Left renal pelvis (tissue), 4 donors: ENCODE measurements around the gene SYNE3. TPM values are rescaled to one million over a fixed set of nuclear protein-coding genes. Genes with fewer than 3 reads are reported as not detected.

ENCODE experiments used
- DNase-seq, 4 donors: peaks; one replicate each; pipeline ENCODE4 v3.0.0-alpha.2; 2013; ENCODE audit warnings: low read depth in 4 of 4, low spot score in 3 of 4
- polyA plus RNA-seq, 4 donors: library from polyadenylated mRNA; unstranded; fragments of 120-200 nt; gene quantifications; one replicate each; pipeline ENCODE4 v1.2.1, GENCODE V29; 2013; ENCODE audit not compliant: insufficient read length in 4 of 4

The SYNE3 gene
- polyA plus RNA-seq, 4 donors = 1.9 to 6.1 (median 2.2) TPM

DNA sequence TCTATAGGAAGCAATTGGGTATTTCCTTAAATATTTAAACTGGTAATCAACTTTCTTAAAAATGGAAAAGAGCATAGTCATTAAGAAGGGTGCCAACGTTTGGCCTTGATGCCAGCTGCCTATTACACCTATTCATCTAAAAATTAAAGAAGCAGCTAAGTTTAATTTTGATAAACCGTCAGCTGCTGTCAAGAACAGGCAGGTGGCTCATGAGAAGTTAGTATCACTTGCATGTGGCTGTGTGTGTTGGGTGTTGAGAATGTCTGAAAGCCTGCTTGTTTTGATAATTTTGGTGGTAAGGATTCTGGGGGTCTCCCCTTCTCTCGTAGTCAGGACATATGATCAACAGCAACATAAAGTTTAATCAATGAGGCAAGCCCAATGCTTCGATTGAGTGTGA, 24.9 kb upstream of the SYNE3 start:
- DNase-seq = no peak

DNA sequence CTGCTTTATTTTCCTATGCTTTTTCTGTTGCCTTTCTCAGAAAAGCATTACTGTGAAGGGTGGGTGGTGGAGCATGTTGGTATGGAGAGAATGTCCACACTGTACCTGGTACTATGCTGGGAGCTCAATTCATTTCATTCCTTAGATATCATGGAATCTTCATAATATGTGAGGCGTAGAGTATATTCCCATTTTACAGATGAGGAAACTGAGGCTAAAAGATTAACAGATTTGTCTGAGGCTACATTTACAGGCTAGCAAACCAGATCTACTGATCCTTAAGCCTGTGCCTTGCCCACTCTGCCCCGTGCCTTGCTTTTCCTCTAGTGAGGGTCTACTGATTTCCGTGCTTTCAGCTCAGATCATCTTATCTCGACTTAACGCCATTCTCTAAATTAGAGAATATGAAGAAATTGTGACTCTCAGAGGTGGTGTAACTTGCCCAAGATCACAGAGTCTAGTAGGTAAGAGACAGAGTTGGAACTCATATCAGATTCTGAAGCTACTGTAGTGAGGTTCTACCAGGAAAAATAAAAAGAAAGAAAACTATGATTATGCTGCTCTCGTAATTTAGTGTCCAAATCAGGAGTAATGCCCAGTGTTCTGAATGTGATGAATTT, 23.9 kb upstream of the SYNE3 start:
- no peak for DNase-seq

DNA sequence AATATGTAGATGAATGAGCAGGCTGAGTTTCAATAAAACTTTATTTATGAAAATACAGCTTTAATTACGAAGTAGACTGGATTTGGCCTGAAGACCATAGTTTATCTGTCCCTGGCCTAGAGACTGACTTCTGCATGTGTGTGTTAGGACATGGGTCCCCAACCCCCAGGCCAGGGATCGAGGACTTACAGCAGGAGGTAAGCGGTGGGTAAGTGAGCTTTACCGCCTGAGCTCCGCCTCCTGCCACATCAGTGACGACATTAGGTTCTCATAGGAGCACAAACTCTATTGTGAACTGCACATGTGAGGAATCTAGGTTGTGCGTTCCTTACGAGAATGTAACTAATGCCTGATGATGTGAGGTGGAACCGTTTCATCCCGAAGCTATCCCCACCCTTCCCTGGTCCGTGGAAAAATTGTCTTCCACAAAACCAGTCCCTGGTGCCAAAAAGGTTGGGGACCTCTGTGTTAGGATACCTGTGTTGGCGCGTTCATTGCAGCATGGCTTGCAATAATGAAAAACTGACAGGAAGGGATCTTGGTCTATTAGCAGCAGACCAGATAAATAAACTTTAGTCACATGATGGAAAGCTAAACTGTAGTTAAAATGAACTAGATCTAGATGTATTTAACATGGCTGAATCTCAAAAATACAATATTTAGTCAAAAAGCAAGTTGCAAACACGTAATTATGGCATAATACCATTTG, 22.5 kb upstream of the SYNE3 start:
- DNase-seq = no peak

DNA sequence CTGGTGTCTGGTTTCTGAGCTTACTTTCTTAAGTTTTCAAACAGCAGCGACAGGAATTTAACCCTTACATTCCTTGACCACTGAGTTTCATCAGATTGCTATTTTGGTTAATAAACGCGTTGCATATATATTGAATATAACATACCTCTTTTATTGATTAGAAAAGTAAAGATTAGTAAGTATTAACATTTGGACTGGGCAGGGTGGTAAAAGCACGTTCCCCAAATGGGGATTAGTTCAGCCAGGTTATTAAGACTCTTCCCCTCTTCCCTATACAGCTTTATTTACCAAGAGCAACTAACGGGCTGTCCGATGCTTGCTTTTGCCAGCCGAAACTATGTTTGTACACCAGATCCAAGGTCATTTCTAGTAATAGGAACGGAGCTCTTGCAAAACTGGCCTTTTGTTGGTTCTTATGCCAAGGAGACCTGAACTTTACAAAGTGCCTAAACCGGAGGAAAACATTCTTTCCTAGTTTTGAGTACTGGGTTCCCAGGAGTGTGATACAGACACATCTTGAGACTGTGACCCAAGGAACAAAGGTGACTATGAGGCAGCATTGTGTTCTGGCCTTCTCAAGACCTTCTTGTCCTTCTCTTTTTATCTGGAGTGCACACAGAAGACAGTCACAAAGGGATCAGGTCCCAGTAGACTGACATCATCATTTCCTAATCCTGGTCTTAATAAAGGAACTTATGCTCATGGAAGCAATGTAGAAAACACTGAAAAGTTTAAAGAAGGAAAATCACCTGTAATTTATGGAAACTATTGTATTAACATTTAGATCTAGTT, 21.0 kb upstream of the SYNE3 start:
- DNase-seq = no peak

DNA sequence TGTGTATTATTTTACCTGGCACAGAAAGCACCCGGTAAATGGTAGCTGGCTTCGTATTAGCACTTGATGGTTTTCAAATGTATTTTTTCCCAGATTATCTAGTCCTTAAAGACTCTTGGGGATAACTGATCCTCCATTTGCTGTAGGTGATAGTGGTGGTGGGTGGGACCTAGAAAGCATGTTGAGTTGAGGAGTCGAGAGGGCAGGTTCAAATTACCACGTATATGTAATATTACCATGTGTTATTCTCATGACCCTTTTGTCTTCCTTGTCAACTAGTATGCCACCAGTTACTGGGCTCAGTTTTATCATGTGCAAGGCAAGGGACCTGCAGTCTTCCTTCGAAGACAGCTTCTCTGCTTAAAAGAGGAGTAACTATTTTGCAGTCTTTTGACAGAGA, 20.2 kb upstream of the SYNE3 start:
- no peak for DNase-seq

DNA sequence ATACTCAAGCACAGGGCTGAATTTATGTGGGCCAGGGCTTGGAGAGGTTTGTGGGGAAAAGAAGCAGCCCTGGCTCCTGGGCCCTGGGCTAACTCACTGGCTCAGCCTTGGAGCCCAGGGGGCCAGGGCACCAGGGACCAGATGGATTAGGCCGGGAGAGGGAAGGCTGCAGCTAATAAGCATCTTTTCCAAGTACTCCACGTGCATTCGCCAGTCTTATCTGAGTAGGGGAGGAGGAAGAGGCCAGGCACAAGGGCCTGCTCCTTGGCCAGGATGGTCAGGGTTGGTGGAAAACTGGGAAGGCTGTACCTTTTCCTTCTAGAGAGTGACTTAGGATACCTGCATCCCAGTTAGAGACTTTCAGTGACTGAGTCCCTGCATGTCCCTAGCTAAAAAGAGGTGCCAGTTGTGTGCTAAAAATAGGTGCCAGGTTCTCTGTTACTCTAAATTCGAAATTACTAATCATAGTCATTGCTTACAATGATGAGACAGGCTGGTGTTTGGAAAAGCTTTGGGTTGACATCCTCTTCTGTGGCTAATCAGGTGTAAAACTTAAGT, 19.7 kb upstream of the SYNE3 start:
- no peak for DNase-seq

DNA sequence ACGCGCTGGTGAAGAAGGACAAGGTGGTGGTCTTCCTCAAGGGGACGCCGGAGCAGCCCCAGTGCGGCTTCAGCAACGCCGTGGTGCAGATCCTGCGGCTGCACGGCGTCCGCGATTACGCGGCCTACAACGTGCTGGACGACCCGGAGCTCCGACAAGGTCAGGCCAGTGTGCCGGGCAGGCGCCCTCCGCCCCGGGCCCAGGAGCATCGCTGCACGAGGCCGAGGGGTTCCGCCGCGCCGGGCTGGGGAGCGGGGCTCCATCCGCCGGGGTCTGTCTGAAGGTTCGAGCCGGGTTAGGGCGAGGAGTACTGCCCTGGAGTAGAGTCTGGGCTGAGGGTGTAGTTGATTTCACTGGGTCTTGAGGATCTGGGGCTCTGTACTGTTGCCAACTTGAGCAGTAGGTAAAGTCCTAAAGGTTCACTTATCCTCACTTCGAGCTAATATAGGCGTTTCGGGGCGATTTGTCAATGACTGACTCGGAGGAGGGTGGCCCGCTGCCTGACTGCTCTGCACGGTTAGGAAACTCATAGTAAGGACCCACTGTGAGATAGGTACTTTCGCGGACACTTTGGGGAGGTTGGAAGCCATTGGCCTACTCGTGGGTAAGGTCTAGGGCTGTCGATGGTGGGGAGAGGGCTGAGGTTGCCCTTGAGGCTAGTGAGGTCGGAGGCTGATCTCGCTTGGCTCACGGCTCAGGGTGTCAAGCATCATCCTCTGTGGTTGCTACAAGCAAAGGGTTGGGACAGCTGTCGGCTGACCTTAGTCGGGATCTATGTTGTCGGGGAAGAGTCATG, 19.0 kb upstream of the SYNE3 start:
- no peak for DNase-seq

DNA sequence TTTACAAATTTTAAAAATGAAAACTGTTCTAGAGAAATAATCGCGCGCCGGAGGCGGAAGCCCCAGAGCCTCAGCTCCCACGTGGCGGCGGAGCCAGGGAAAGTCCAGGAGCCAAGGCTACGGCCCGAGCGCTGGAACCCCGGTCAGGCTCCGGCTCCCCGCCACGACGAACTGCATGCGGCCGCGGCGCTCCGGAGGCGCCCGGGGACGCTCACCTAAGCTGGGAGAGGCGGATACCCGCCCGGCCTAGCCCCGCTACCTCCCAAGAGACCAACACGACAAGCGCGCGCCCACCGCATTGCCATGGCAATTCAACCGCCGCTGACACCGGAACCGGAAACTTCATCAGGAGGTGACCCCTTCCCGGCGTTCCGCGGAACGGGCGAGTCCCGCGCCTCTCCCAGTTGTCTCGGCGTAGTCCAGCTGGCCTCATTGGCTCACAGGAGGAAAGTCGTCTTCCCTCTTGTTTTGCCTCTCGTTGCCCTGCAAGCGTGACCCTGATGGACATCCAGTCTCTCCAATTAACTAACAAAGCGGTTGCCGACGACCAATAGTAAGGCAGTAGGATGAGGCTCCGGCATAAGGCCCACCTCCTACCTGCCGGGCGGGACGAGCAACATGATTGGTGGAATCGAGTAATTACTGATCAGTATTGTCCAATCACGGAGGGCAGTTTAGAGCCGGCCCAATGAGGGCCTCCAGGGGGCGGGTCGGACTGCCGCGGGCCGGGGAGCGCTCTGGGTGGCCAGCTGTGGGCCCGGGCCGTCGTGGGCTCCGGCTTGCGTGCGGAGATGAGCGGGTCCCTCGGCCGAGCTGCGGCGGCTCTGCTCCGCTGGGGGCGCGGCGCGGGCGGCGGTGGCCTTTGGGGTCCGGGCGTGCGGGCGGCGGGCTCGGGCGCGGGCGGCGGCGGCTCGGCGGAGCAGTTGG, 18.1 kb upstream of the SYNE3 start, which contains the start of gene GLRX5:
TSS of gene GLRX5 (plus strand) at position 752 of the 927 bp plus-strand sequence. CDS start at position 792, 40 bp downstream.
- peak; percentile 100 for DNase-seq

DNA sequence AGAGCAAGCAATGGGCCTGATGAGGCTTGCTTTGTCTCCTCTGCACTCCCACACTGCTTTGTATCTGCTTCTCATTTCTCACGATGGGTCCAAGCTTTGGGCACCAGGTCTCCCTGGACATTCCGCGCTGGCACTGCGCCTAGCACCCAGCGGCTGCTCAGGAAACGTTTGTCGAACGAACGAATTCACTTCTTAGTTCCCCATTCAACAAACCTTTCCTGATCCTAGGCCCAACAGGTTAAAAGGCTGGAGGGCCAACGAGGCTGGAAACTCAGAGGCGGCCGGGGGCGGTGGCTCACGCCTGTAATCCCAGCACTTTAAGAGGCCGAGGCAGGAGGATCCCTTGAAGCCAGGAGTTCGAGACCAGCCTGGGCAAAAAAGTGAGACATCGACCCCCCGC, 17.4 kb upstream of the SYNE3 start:
- no peak for DNase-seq

DNA sequence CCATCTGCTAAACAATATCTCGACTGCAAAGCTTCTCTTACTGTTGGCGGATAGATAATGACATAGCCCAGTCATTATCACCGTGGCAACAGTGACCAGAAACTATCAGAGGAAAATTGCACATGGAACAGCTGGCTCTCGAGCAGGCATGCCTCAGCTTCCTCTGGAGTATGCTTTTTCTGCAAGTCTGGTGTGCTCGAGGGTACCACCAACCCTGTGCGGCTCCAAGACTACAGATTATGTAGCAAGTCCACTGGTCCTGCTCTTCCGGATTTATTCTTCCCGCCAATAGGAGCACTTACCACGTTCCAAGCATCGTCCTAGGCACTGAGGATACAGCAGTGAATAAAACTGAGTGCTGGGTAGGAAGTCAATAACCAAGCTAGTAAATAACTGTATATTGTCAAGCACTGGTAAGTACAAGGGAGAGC, 17.0 kb upstream of the SYNE3 start:
- no peak for DNase-seq

DNA sequence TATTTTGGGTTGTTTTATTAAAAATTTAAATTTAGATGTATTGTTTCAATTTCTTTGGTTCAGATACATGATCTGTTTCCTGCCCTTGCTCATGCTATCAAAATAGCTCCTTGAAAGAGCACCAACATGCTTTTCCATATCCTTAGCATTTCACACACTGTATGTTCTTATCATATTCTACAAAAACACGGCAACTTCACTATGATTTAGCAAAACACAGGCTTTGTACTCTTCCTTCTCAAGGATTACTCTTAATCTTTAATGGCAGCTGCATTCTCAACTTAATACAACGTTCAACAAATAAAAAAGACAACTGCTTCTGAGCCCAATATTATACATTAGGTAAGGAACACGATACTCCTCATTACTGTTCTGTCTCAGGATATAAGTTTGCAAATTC, 15.5 kb upstream of the SYNE3 start:
- no peak for DNase-seq

DNA sequence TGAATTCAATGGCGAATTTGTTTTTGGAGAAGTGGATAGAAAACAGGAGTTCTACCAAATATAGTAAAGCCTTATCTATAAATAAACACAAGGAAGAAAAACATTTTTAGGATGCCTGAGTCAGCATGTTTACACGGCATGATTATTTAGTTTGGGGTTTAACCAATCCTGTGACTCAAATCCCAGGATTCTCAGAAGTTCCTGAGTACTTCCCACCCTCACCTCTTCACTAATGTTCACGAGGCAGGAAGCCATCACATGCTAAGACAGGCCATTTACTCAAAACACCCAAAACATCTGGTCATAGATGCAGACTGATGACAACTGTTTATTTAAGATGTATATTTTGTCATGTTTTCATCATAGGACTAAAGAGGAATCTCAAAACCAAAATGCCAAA, 15.0 kb upstream of the SYNE3 start:
- no peak for DNase-seq

DNA sequence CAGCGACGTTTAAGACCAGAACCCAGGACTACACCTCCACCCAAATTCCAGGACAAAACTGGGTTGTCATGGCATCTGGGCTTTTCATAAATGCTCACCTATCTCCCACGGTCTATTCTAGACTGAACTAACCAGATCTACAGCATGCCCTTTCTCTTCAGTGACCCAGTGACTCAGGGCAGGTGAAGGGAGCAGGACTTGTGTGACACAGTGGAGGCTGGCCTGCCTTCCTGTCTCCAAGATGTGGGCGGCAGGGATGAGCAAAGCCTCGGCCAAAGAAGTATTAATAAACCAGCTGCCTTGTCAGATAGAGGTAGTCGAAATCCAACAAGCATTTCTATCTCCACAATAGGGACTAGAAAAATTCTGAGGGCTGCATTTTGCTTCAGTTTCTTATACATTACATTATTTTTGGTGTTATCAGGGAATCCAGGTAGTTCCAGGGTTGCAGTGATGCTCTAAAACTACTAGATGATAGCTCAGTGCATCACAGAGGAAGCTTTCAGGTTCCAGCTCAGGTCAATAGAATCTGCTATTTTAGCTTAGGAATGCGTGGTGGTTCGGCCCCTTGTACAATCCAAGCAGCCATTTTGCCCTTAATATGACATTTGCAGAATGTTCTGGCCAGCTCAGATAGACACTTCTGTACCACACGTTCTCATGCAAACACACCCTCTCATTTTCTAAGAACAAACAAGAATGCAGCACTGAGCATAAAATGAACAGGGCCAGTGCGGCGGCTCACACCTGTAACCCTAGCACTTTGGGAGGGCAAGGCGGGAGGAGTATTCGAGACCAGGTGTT, 14.2 kb upstream of the SYNE3 start:
- no peak for DNase-seq

DNA sequence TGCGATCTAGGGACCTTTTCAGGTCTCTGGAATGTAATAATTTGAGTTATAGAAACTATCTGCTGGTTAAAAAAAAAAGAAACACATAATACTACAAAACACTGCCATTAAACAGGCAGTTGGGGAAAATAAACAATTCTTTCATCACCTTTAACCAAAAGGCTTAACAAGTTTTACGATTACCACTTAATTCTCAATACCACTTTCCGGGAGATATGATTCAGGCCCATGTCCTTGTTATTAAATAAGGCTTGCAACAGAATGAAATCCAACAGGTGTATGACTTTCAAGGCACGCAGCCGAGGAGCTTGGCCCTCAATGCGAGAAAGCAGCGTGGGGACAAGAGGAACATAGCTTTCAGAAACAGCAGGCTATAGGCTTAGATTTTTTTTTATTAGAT, 12.8 kb upstream of the SYNE3 start:
- DNase-seq = no peak

DNA sequence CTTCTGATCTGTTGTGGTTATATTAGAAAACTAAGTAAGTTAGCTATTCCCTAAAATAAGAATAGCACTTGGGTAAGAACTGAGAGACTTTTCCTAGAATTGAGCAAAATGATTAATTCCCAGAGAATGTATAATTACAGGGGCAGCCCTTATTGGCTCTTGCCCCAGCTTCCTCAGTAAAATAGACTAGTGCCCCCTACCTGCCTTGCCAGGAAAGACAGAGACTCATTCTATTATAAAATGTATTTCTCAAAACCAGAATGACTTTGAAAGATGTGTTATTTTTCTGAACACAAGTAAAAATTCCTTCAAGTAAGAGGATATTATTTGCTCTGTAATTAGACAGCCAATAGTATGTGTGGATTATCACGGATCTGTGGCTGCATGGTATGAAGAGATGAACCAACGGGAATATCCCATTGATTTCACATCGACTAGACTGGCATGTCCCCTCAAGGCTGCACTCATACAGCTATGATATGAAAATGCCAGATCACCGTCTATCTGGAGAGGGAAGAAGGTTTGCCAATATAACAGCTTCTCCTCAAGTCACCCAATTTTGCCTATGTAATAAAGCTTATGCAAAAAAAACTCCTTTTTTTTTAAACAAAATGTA, 11.0 kb upstream of the SYNE3 start:
- no peak for DNase-seq

DNA sequence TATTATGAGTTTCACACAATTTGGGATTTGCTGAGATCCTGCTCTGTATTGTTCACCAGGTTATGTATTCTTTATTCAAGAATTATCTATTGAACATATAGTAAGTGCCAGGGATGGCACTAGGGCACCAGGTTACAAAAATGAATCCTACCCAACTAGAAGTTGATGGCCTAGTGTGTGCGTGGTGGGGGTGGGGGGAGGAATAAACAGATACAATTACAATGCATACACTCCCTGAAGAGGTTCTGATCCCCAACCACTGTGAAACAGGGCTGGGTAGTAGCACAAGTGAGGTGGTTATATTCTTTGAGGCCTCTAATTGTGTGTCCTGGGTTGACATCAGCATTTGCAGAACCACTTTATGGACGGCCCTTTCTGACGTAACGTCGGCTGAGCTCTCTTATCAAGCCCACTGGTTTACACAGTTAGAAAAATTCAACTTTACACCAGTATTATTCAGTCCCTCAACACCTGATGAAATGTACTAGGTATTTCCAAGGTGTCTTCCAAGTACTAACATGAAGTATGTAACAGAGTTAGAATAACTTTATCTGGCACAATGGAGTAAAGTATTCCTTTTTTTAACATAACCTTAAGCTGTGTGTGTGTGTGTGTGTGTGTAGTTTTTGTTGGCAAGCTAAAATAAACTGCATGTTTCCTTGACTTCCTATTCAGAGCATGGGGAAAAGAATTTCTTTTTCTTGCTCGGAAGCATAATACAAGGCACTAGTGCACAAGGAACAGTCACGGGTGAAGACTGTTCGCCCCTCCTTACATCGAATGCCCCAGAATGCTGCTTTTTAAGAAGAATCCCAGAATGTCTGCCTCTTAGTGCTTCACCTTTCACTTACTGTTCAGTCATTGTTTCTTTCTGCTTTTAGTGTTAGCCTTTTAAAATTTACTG, 10.3 kb upstream of the SYNE3 start:
- DNase-seq = no peak

DNA sequence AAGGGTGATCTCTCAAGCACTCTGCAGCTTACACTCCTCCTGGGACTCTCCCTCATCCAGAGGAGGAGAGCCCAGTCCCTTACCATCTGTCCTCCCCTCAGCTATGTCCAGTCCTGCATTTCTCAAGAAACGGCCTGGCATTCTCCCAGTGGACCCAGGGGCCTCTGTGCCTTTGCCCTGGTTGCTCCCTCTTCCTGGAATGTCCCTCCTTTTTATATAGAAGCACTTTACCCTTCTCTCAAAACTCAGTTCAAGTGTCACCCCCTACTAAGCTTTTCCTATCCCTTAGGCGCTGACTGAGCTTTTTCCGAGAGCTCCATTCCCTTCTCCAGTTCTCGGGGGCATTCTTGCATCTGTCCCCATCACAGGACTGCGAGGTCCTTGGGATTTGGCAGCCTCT, 9.5 kb upstream of the SYNE3 start:
- DNase-seq = no peak
